ENCODE results near the gene MRPL53.
"Not testable (repeated sequence)": the region's sequence is repeated elsewhere in the genome, so short reads cannot be mapped to it uniquely, and the experiment has no call there.

The MRPL53 gene

GRCh38 chr2:74502147-74502719 is 29.8 kb upstream of the MRPL53 start:
- DNase-seq: no peak

GRCh38 chr2:74501335-74502071 is 29.0 kb upstream of the MRPL53 start:
- DNase-seq: no peak

DNA sequence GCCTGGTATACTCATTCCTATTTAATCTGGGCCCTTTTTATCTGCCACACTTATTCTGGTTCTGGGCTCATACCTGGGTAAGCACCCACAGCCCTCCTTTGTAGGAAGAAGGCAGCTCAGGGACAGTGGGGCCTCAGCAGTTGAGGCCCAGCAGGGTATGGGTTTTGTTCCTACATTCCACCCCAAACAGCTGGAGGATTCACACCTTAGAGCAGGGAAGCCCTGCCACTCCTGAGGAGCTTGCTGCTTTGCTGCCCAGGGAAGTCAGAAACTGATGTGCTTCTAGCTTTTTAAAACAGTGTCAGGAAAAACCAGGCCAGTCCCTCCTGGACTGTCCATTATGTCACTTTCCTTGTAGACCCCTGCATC is 28.1 kb upstream of the MRPL53 start:
- DNase-seq: no peak

DNA sequence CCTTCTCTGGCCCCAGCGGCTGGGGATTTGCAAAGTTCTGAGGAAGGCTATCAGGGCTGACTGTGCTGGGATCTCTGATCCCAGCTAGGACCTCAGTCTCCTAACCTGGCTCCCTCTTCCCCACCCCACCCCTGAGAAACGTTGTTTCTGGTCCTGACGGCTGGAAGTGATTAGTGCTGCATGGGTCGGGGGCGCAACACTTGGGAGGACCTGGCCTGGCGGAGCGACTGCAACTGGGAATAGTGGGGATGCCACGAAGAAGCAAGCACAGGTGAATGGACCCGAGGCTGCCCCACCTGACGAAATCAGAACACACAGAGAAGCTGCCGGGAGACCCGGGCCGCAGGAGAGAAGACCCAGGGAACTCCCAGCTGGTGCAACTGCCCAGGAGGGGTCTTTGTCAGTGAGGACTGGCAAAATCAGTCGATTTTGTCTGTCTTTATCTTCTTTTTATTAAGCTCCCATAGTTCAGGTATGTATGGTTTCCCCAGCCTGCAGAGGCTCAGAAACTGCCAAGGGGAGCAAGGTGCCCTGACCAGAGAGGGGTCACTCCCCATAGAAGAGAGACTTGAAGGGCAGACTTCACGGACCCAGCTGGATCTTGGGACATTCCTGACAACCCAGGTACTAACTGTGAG is 27.6 kb upstream of the MRPL53 start:
- DNase-seq: no peak

DNA sequence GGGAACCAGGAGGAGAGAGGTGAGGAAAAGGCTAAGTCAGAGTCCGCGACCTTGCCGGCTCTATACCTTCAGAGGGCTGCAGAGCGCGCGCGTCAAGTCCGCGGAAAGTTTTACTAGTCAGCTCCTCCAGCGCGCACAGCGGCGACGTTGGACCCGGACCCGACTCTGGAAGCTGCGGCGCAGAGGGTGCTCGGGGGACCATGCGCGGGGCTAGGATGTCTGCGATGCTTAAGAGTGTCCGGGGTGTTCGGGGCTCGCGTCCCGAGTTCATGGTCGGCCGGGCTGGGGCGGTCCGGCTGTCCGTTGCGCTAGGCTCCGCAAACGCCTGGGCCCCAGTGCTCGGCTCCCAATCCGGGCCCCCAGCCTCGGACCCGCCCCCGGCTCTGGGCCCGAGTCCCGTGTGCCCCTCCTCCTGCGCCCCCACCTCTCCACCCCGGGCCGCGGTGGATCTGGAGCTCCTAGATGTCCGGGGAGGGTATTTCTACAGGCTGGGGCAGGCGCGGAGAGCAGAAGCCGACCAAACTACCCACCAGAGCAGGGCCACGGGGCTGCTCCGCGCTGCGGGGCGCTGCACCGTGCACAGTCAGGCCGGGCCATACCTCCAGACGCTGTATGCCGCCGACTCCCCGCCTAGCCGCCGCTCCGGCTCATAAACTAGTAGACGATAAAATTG is 26.9 kb upstream of the MRPL53 start, which contains the start of gene LBX2:
Gene LBX2 (minus strand): TSS at position 337 of the 673 bp plus-strand sequence. CDS start 66 bp downstream, at position 271.
- no peak for DNase-seq

DNA sequence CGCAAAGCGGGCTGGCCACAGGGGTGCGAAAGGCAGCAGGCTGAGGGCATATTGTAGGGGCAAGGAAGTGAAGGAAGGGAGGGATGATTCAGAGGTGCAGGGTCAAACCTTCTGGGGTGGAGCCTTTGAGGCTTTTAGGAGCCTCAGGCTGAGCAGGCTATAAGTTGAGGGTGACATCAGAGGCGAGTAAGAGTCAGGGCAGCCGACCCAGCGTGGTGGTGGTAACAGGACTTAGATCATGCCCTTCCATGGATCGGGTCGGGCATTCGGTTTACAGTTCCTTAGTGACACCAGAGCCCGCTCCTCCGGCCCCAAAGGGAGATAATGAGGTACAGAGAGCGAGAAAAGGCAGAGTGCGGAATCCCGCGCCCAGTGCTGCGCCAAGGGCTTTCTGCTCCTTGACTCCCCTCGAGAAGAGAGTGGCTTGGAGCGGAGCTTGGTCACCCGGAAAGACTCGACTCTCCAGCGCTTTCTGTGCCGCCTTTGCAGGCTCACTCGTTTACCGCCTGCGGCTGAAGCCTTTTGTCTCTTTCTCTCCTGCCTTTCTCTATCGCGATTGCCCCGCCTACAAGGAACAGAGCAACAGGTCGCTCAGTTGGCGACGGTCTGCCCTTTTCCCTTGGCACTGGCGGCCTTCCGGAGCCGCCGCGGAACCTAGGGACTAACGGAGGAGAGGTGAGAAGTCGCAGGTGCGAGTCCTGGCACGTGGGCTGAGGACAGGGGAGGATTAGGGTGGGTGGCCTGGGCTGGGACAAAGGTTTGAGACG is 26.2 kb upstream of the MRPL53 start:
- DNase-seq: no peak

DNA sequence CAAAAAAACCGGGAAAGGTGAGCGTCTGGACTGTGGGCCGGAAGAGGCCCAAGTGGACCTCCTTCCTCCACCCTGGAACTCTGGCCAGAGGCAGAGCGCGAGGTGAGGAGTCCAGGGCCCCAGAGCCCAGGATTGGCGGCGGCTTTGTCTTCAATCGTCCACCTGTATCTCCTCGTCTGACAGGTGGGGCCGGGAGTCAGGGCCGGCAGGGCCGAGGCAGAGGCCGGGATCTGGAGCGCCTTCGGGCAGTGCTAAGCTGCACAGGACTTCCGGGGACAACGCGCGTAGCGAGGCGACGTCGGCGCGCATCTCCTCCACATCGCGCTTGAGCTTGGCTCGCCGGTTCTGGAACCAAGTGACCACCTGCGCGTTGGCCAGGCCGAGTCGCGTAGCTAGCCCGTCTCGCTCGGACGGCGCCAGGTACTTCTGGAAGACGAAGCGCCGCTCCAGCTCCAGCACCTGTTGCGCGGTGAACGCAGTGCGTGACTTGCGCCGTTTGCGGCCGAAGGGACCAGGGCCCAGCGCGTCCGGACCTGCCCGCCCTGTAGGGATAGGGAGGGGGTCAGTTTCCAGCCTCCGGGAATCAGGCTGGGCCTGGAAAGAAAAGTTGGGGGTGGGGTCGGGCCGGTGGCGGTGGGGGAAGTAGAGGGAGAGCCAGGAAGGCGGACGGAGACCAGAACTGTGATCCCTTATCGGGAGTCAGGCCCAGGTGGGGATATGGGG is 25.5 kb upstream of the MRPL53 start:
- peak; percentile 32 for DNase-seq

DNA sequence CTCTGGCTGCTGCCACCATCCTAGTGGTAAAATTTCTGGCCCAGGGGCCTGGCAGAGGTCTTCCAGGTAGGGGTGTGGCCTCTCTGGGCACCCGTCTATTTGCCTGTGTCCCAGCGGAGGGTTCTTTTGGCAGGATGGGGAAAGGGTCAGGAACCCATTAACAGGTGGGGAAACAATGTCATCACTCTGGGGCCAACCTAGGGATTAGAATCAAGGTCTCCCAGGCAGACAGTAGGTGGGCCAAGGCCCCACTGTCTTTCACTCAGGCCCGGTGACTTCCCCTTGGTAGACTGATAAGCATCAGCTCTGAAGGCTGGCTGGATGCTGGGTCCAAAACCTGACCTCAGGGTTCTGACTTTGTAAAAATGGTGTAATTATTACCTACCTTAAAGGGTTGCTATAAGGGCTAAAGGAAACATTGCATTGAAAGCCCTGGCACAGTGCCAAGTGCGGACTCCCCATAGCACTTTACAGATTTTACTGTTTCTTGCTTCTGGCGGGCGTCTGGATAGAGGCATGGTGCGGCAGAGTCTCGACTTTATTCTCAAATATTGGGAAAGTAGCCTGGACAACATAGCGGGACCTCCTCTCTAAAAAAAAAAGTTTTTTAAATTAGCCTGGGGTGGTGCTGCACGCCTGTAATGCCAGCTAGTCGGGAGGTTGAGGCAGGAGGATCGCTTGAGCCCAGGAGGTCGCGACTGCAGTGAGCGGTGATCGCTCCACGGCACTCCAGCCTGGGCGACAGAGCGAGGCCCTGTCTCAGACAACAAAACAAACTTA is 24.7 kb upstream of the MRPL53 start:
- no peak for DNase-seq

- no peak for DNase-seq
Observed at GRCh38 chr2:74495440-74495839, 23.0 kb upstream of the MRPL53 start.

DNA sequence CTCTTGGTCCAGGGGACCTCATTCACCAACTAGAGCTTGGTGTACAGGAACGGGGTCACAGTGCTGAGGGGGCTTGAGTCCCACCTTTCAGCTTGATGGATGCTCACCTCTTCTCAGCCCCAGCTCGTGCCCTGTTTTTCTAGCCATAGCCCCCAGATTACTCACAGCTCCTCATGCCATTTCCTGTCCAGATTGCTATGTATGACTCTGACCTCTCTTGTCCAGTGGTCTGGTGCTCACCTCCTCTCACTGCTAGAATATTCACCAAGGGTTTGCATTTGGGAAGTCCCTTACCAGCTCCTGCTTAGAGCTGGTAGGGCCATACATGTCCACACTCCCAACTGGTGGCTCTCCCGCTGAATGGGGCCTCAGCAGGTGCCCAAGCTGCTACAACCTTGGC is 21.1 kb upstream of the MRPL53 start:
- DNase-seq: no peak

DNA sequence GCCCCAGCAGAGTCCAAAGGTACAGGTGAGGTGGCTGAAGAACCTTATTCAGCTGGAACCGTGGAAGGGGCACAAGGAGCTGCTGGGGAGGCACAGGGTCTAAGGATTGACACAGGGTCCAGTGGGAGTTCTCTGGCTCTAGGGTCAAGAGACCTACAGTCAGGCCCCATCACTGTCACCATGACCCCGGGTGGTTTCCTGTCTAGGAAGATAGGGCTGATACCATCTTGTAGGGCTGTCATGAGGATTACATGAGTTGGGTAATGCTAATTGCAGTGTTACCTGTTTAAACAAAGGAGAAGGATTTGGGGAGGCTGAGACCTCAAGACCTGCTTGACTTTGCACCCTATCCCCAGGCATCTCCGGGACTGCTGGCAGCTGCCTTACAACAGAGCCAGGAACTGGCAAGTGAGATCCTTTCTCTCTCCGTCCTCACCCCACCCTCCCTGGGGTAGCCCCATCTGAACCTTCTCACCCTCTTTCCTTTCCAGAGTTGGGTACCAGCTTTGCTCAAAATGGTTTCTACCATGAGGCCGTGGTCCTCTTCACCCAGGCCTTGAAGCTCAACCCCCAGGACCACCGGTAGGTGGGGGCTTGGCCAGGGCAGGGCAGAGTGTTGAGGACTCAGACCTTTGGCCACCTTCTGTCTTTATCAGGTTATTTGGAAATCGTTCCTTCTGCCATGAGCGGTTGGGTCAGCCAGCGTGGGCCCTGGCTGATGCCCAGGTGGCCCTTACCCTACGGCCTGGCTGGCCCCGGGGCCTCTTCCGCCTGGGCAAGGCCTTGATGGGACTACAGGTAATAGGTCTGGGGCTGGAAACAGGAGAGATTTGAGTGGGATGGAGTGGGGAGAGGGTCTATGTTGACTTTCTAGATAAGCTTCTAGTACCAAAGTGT is 19.4 kb upstream of the MRPL53 start:
- no peak for DNase-seq

GRCh38 chr2:74489906-74490305 is 17.4 kb upstream of the MRPL53 start:
- DNase-seq: no peak

DNA sequence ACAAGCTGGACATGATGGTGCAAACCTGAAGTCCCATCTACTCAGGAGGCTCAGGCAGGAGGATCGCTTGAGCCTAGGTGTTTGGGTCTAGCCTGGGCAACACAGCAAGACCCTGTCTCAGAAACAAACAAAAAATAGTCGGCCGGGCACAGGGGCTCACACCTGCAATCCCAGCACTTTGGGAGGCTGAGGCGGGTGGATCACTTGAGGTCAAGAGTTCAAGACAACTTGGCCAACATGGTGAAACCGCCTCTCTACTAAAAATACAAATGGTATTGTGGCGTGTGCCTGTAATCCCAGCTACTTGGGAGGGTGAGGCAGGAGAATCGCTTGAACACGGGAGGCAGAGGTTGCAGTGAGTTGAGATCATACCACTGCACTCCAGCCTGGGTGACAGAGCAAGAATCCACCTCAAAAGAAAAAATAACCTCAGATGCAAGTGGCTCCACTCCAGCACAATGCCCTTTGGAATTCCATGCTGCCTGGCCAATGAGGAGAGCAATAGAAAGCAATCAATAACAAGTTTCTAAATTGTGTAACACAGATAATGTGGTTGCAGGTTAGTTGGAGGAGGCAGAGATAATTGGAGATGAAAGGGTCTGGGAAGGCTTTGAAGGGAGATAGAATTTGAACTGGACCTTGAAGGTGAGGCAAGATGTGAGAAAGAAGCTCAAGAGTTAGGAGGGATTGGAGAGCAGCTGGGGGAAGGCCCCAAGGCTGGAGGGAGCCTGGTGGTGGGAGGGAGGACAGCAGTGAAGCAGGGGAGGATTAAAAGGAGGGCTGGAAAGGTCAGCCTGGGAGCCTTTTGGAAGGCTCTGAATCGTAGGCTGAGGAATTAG is 16.4 kb upstream of the MRPL53 start:
- no peak for DNase-seq

- DNase-seq: no peak
Observed at GRCh38 chr2:74486141-74486540, 13.7 kb upstream of the MRPL53 start.

DNA sequence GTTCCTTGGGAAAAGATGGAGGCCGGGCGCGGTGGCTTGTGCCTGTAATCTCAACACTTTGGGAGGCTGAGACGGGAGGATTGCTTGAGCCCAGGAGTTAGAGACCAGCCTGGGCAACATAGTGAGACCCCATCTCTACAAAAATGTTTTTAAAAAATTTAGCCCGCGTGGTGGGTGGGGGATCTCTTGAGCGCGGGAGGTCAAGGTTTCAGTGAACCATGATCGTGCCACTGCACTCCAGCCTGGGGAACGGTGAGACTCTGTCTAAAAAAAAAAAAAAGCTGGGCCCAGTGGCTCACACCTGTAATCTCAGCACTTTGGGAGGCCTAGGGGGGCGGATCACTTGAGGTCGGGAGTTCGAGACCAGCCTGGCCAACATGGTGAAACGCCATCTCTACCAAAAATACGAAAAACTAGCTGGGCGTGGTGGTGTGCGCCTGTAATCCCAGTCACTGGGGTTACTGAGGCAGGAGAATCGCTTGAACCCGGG is 11.2 kb upstream of the MRPL53 start:
- not testable (repeated sequence) for DNase-seq

DNA sequence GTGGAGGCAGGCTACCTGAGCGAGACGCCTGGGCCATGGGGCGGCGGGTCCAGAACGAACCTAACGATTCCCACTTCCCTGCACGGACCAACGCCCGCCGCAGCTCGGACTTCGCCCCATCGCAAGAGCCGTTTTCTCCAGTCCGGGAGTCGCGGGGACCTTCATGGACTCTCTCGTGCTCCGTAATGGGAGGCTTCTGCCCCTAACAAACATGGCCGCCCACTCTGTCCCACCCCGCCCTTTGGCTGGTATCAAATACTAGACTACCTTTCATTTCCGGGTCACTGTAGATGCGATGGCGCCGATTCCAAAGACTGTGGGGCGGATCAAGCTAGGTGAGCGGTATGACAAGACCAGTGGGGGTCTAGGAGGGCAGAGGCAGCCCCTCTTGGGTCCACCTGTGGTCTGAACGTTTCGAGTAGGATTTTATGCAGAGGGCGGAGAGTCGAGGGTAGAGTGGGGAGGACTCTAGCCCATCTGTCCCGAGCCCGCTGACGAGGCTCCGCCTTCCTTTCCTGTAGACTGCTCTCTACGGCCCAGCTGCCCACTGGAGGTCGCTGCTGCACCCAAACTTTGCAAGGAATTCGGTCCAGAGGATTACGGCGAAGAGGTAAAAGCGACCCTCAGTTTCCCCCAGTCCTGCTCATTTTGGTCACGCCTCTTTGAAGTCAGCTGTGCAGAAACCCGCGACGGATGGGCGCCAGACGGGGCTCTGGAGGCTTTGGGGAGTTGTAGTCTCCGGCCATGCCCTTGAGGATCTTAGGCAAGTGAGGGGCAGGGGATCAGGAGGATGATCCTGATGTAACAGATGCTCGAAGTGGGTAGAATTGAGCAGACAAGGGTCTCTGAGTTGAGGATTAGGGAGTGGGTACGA is 10.6 kb upstream of the MRPL53 start, which contains the start of the genes CCDC142 and TTC31:
Gene CCDC142 (minus strand): TSS at position 198 of the 874 bp plus-strand sequence. CDS start 161 bp downstream, at position 37.
Gene TTC31 (plus strand): TSS at position 281 of the 874 bp plus-strand sequence. CDS start 15 bp downstream, at position 296.
- DNase-seq: peak; percentile 95

GRCh38 chr2:74481961-74482800 is 9.7 kb upstream of the MRPL53 start:
- DNase-seq: peak; percentile 68

Measured in RPMI8226 (cell line).